NCI-H526 (cell line): ENCODE measurements around the gene ICOS.
"Not testable (repeated sequence)": the region's sequence is repeated elsewhere in the genome, so short reads cannot be mapped to it uniquely, and the experiment has no call there.

ENCODE experiments used
- DNase-seq, 2 experiments: peaks; one replicate each; lab custom pipeline; 2025; lab: John Stamatoyannopoulos, UW

The ICOS gene

DNA sequence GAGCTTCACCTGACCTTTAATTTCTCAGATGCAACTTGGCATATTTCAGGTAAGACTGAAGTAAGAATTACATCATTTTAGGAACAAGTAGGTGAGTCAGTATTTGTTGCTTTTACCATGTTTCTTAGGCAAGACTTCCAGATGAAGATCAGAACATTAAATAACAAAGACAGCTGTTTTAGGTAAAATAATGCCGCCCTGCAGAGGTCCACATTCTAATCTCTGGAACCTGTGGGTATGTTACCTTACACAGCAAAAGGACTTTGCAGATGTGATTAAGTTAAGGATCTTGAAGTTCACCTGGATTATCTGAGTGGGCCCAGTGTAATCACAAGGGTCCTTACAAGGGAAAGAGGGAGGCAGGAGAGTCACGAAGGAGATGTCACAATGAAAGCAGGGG lies 39.3 kb downstream of the ICOS start:
- no peak for DNase-seq

DNA sequence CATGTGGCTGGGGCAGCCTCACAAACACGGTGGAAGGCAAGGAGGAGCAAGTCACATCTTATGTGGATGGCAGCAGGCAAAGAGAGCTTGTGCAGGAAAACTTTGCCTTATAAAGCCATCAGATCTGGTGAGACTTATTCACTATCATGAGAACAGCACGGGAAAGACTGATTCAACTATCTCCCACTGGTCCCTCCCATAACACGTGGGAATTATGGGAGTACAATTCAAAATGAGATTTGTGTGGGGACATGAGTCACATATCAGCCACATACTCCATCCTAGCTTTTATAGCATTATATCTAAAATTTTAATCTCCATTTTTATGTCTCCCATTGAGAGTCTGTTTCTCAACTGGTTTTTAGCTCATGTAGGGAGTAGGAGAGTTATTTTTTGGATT lies 45.7 kb downstream of the ICOS start:
- DNase-seq, result no peak

DNA sequence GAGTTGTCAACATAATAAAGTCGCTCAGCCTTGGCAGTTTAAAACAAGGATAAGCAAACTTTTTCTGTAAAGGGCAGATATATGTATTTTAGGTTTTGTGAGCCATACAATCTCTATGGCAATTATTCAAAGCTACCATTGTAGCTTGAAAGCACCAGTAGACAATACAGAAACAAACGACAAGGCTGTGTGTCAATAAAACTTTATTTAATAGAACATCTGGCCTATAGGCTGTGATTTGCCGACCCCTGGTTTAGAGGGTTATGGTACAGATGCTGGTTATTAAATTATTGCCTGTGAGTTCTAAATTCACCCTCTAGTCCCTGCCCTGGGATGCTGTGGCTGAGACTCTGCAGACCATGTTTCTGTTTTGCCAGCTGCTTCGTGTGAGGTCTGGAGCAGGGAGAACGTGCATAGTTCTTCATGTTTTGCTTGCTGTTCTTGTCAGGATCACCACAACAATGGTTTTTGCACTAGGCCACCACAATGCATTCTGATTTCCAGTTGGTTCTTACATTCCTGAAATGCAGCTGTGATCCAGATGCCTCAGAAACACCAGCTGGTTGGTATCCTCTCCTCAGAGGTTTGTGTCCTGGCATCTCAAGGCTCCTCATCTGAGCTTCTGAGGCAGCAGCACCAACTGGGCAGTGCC lies 46.6 kb downstream of the ICOS start:
- no peak for DNase-seq

DNA sequence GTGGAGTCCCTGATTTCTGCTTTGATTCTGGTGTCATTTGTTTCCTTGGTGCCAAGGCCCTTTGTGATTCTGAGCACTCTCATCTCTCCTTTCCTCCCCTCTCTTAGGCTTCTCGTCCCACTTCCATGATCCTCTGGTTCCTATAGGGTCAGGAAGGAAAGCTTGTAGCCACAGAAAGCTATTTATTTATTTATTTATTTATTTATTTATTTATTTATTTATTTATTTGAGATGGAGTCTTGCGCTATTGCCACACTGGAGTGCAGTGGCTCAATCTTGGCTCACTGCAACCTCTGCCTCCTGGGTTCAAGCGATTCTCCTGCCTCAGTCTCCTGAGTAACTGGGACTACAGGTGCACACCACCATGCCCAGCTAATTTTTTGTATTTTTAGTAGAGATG lies 49.4 kb downstream of the ICOS start:
- DNase-seq, result not testable (repeated sequence)

DNA sequence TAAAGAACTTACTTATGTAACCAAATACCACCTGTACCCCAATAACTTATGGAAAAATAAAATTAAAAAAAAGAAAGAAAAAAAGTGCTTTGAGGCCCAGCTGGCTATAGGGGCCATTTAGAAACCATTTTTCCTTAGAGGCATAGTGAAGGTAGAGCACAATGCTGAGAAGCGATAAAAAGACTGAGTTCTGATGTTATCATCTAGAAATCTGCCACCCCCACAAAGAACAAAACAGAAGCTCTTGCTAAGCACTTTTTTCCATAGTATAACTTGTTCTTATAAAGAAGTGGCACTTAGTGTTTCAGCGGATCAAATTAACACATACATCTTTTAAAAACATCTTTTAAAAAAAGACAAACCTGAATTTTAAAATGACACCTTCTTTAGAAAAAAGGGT lies 51.4 kb downstream of the ICOS start:
- no peak for DNase-seq

DNA sequence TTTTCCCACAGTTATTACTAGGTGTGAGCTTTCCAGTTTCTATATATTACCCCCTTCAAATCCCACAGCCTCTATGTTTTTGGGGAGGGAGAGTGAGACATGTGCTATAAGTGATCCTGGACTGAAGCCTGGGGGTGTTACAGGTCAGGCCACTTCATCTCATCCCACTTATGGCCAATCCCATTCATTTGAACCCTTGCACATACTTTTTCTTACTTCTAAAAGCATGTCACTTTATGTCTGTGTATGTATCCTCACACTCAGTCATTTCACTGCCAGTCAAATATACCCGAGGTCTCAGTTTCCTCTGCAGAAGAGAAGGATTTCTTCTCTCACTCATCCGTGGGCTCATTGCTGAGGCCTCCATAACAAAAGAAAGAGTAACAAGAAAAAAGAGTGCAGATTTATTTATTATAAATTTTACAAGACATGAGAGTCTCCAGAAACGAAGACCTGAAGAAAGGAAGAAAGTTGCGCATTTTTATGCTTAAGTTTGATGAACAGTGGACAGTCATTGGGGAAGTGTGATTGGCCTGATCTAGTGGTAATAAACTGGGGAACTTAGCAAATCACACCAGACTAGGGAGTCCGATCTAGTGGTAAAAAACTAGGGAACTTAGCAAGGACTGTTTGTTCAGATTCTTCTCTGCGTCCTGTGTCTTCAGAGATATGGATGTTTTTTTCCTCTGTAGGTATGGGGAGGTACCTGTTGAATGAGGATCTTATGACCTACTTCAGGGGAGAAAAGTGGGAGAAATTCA lies 52.1 kb downstream of the ICOS start:
- DNase-seq, result no peak

DNA sequence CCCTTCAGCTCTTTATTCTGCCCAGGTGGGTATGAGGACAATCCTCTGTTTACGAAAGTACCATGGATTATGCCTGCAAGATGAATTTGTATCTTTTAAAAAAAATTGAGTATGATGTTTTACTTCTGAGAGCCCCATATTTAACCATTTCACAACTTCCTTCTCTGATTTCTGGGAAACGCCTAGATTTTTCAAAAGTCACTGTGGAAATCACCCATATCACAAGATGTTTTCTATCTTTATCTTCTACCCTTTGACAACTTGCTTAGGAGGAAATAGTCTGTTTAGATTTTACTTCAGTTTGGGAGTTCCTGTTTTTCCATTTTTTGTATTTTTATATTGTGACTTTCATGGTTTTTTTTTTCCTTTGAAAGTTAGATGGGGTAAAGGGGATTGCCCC lies 53.0 kb downstream of the ICOS start:
- DNase-seq, result no peak

DNA sequence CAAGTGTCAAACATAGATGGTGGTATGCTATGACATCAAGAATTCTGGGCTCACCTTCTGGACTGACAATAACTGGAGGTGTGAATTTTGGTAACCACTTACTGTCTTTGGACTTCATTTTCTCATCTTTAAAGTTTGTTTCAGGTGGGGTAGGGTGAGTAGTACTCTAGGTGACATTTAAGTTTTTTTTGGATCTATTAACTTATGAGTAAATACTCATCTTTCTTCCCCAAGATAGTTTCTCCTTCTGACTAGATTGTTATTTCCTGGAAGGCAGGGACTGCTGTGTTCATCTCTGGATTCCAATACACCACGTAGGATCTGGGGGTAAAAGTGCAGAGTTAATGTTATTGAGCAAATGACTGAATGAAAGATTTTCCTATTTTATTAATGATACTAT lies 55.9 kb downstream of the ICOS start:
- no peak for DNase-seq

DNA sequence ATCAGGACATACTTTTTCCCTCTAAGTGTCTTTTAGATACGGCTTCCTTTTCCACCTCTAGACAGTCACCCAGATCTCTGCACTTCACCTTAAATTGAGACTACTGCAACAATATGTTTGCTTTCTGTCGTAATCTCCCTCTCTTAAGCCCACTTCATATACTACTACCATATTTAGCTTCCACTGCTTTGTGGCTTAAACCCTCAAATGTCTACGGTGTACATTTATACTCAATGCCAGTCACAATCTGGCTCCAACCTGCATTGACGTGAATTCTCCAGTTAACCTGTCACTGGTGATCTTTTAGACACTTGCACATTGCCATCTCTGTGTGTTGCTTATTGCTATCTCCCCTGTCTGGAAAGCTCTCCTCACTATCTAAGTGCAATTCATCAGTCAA lies 56.4 kb downstream of the ICOS start:
- no peak for DNase-seq

DNA sequence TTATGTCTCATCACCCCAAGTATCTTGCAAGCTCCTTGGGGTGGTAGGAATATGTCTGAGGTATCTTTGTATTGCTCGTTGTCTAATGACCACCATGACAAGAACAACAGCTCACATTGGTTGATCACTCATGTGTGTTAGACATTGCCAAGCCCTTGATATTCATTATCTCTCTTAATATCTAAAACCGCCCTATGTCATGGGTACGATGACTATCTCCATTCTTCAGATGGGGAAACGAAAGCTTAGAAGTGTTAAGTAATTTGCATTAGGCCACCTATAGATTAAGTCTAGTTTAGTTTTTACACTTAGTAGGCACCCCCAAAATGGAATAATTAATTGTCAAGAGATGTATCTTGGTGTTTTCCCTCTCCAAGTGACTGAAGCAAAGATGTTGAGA lies 57.0 kb downstream of the ICOS start:
- DNase-seq, result no peak

DNA sequence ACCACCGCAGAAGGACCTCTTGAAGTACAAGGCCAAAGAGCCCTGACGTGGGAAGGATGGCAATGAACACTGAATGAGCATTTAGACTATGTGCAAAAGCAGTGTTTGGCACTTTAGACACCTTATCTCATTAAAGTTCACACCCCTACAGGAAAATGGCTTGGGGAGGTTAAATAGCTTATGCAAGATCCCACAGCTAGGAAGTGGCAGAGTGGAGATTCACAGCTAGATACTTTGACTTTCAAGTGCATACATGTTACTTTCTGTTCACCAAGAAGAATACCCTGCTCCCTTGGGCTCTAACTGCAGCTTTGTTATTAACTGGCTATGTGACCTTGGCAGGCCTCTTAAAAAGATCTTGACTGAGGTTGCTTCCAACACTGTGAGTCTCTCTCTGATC lies 58.2 kb downstream of the ICOS start:
- no peak for DNase-seq

DNA sequence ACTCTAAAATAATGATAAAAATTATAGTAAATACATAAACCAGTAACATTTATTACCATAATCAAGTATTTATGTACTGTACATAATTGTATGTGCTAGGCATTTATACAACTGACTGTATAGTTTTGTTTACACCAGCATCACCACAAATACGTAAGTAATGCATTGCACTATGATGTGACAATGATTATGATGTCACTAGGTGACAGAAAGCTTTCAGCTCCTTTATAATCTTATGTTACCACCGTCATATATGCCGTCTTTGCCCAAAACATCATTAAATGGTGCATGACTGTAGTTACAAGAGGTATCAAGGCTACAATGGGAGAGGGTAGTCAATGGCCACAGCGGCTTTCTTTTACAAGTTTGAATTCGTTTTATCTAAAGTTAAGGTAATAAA lies 60.1 kb downstream of the ICOS start:
- no peak for DNase-seq

DNA sequence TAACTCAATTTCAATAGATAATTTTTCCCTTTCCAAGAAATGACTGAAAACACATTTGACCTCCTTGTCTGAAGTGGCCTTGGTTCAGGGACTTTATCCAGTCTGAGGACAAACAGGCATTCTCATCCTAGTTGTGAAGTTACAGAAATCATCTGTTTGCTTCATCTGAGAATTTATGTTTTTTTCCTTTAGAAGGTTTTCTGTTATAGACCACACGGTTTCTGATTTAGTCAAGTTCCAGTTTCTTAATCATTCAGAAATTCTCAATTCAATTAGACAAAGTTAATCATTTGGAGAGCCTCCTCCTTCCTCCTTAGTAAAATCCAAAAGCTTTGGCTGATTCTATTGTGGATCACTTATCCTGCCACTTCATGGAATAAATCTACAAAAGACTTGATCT lies 60.9 kb downstream of the ICOS start:
- DNase-seq, result no peak

DNA sequence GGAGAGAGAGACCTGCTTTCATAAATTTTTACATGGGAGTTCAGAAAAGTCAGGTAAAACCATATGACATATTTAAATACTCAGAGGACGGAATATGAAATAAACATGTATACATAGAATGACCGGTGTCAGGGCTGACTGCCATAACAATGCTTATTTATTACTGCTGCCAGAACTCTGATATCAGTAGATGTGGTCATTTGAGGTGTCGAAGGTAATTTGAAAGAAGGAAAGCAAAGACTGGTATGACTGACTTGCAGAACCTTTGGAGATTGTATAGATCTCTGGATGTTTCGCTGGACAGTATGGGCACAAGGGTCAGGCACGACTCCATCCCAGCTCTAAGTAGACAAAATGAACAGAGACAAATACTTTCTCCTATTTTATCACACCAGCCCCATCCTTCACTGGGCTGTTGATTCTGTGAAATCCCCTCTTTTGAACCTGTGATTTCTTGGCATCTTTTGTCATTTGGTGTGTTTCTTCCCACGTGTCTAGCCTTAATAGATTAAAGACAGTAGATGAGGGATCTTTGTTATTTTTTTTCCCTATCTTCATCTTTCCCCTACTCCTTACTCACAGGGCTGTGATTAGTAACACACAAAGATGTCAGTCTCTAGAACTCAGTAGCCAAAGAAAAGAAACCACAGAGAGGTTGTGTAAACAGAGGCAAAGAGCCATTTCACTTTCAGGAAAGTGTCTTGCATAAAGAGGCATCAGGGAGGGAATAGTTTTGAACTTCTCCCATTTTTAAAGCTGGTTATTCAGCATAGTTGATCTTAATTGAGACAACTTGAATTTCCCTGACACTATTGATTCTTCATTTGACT lies 61.6 kb downstream of the ICOS start:
- no peak for DNase-seq

DNA sequence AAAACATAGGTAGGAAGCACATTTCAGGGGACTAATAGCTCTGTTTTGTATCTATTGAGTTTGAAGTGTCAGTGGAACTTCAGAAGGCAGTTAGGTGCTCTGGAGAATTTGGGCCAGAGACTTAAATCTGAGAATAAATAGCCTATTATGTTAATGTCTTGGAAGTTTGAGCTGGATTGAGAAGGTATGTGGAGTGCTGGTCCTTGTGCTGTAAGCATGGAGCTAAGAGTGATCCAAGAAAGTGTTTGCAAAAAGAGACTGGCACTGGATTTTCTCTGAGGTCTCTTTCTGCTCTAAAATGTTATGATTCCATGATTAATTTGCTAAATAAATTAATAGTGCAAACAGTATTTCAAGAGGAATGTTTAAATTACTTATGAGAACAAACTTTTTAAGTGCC lies 63.3 kb downstream of the ICOS start:
- no peak for DNase-seq

DNA sequence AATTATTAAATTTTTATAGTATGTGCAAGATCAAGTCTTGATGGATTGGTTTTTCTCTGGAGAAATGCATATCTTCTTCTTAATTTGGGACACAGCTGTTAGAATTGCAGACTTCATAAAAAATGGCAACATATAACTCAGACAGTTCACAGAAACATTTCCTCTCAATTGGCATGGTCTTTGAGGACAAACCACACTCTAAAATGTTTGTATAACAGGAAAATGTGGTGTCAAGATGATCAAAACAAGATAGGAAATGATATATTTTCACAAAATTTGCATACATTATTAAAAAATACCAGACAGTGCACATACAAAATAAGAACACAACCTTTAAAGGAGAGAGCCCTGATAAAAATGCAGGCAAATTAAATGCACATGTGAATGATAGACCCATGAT lies 63.9 kb downstream of the ICOS start:
- DNase-seq, result no peak

DNA sequence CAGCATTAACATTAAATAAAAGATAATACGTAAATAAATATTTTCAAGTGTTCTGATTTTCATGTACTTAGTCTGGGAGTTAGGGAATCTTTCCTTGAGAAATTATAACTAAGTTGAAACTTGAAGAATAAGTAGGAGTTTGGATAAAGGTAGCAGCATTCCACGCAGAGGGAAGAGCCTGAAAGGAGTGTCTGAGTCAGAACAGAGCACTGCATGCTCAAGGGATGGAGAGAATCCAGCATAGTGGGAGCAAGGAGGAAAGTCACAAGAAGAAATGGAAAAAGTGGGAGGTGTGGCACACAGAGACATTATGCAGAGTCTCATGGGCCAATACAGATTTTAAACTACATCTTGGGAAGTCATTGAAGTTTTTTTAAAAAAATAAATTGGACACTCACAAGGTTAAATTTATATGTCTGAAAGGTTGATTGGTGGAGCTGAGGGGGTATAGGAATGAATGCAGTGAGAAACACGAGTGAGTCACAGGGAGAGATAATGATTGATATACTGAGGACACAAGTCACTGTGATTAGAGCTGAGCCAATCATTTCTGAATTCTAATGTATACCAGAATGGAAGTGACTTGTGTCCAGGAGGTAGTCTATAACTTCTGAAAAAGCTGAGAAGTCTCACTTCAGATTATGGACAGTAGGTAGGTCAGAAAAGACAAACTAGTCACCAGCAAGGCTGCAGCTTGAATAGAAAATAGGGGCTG lies 66.9 kb downstream of the ICOS start:
- DNase-seq, result no peak

DNA sequence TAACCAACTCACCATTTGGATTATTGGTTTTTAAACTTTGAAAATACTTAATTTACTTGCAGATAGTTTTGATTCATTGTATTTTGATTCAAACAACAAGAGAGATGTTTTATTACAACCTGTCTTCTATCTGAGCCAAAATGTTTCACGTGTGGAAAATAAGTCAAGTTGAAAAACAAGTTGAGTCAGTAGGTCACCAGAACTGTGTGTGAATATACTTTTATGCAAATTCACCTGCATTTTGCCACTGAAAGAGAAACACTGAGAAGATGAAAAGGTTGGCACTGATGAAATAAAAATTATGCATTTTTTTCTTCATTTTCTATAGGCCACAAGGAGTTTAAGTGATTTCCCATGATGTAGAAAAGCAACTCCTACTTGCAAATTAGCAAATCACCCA lies 68.3 kb downstream of the ICOS start:
- no peak for DNase-seq

DNA sequence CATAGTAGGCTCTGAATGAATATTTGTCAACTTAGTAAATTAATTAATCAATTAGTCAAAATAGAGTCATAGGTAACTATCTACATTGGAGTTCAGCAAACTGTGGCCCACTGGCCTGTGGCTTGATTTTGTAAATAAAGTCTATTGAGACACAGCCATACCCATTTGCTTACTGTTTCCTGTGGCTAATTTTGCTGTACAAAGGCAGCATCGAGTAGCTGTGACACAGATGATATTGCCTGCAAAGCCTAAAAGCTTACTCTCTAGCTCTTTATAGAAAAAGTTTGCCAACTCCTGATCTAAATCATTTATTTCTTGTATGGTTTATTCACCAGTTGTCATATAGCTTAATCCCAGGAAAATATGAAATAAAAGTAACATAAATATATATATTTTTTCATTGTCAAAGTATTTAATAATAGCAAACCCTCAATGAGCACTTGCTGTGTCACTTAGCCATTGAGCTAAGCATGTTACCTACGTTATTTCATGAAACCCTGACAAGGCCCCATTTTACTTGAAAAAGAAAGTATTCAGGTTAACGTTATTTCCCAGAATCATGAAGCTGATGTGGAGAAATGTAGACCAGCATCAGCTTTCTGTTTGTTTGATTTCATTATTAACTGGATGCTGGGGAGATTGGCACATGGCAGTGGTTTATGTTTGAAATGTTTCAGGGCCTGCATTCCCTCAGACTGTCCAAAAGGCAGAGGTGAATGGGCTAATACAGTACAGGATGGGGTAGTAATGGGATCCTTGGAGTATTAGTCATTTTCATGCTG lies 69.6 kb downstream of the ICOS start:
- no peak for DNase-seq

DNA sequence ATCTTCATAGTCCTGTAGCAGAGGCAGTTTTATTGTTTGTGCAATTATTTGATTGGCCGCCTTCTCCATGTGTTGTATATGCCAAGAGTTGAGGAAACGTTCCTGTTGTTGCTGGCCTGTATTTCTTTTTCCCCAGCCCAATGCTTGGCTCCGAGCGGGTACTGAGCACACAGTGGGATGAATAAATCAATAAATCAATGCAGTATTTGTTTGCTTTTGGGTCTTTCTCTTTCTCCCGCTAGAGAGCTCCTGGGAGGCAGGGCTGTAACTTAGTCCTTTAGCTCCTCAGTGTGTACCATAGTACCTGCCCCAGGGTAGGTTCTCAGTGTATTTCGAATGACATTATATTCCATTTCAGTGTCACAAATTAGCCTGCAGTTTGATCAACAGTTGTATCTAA lies 71.8 kb downstream of the ICOS start:
- DNase-seq, result no peak
